ENCODE measurements around the gene KIF25.
"Not testable (repeated sequence)": the region's sequence is repeated elsewhere in the genome, so short reads cannot be mapped to it uniquely, and the experiment has no call there.

KIF25 gene

GRCh38 chr6:167996424-167997199 is 859 bp upstream of the KIF25 start:
- DNase-seq: no peak

- no peak for DNase-seq
Measured at GRCh38 chr6:167998215-167998614, 744 bp downstream of the KIF25 start.

- no peak for DNase-seq
Measured at GRCh38 chr6:168000198-168001028, 2.9 kb downstream of the KIF25 start.

DNA sequence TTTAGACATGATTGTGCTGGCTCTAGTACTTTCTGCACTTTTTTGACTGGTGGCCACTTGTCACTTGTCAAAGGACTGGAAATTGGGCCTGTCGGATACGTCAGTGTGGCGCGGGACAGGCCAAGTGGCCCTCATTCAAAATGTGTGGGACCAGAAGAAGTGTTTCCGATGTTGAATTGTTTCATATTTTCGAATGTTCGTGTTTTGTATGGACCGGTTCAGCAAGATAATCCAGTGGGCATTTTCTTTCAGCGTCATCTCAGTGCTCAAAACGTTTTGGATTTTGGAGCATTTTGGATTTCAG is 3.5 kb downstream of the KIF25 start:
- no peak for DNase-seq

DNA sequence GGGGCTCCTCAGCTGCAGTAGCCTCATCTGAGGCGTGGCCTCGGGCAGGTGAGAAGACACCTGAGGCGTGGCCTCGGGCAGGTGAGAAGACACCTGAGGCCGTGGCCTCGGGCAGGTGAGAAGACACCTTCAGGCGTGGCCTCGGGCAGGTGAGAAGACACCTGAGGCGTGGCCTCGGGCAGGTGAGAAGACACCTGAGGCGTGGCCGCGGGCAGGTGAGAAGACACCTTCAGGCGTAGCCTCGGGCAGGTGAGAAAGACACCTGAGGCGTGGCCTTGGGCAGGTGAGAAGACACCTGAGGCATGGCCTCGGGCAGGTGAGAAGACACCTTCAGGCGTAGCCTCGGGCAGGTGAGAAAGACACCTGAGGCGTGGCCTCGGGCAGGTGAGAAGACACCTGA is 4.0 kb downstream of the KIF25 start:
- not testable (repeated sequence) for DNase-seq

- DNase-seq: no peak
Measured at GRCh38 chr6:168002804-168003203, 5.3 kb downstream of the KIF25 start.

DNA sequence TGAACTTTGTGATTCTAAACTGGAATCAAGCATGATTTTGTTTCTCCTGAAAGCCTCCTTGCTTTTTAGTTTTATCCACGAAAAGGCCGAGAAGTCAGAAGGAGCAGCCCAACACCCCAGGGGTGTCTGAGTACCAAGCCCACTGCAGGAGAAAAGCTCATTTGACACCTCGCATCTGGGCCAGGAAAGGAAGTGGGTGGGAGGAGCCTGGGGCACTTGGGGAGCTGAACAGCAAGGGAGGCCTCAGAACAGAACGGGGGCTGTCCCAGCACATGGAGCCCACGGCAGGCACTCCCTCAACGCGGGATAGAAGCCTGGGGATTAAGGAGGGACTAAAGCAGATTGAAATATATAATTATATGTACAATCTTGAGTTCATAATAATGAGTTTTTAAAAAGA is 6.6 kb downstream of the KIF25 start:
- no peak for DNase-seq

DNA sequence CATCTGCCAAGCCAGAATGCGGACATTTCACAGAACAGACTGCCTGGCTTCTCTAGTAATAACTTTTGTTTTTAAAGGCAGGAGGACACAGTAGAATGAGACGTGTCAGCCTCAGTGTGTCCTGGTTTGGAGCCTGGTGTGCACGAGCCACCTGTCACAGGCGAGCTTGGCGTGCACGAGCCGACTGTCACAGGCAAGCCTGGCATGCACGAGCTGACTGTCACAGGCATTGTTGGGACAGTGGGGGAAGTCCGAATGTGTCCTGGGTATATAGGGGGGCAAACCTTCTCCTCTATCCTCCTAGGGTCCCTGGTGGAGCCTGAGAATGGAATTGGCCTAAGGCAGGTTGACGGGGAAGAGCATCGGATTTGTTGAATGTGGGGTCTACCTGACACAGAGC is 7.5 kb downstream of the KIF25 start:
- DNase-seq: no peak

- no peak for DNase-seq
Measured at GRCh38 chr6:168005796-168006195, 8.3 kb downstream of the KIF25 start.

DNA sequence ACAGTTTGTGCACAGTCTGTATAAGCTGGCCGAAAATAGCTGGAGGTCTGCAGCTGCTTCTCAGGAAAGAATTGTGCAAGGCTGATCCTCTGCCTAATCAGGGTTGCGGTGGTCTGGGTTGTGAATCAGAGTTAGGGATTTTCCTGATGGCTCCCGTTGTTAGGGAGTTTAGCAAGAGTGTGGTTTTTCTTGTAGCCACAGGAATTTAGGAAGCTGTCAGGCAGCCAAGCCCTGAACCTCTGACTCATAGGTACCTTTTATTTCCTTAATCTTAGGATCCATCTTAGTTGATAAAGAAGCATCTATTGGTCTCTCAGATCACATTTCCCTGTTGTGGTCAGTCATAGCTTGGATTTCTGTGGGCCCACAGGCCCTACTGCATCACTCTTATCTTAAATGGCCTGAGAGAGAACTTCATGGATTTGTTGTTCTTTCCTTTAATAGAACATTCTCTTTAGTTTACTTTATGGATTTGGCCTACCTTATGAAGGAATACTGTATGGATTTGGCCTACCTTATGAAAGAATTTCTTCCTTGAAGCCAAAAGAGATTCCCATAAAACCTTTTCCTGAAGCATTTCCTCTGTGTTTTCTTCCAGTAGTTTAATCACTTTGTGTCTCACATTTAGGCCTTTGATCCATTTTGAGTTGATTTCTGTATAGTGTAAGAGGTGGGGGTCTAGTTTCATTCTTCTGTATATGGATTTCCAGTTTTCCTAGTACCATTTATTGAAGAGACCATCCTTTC is 10.3 kb downstream of the KIF25 start:
- DNase-seq: no peak

DNA sequence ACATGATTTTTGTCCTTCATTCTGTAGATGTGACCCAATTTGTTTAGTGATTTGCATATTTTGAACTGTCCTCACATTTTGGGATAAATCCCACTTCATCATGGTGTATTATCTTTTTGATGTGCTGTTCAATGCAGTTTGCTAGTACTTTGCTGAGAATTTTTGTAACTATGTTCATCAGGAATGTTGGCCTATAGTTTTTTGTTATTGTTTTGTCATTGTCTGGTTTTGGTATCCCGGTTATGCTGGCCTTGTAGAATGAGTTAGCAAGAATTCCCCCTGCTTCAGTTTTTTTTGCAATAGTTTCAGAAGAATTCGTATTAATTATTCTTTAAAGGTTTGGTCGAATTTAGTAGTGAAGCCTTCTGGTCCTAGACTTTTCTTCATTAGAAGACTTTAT is 11.9 kb downstream of the KIF25 start:
- DNase-seq: no peak

GRCh38 chr6:168011291-168011690 is 13.8 kb downstream of the KIF25 start:
- no peak for DNase-seq

DNA sequence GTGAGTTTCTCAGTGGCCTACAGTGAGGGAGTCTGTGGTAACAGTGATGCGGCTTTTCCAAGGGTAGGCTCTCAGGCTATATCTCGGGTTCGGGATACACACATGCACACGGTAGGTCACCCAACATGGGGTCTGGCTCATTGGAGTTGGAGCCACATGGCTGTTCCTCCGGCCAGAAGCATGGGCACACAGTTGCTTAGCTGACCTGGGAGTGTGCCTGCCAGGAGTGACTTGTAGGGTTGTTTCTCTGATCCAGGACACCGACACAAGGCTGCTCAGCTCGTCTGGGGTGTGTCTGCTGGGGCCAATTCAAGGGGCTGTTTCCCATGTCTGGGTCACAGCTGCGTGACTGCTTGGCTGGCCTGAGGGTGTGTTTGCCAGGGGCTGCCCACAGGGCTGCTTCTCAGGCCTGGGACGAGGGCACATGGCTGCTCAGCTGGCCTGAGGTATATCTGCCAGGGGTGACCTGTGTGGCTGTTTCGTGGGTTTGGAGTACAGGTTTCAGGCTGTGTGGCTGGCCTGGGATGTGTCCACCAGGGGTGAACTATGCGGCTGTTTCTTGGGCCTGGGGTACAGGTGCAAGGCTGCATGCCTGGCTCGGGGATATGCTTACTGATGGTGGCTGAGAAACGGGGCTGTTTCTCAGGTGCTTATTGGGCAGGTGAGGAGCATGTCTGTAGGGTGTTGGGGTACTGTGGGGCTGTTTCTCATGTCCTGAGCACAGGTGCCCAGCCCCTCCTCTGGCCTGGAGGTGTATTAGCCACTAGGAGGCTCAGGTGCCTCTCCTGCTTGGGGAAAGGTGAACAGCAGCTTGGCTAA is 15.2 kb downstream of the KIF25 start:
- DNase-seq: no peak

- no peak for DNase-seq
Measured at GRCh38 chr6:168013250-168013915, 15.9 kb downstream of the KIF25 start.

DNA sequence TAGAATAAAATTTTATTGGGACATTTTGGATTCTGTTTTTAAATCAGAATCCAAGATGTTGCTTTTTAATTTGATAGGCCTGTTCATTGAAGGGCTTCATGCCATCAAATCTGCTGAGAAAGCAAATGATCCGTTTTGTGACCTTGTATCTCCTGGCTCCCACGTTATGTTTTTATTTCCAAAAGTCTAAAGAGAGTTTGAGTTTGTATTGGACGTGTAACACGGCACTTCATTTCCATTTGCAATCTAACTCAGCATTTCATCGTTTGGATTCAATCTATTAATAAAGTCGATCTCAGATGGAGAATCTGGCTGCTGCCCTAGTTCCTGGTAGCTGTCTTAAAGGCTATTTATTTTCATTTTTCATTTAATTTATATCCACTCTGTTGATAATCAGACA is 17.0 kb downstream of the KIF25 start:
- DNase-seq: no peak

DNA sequence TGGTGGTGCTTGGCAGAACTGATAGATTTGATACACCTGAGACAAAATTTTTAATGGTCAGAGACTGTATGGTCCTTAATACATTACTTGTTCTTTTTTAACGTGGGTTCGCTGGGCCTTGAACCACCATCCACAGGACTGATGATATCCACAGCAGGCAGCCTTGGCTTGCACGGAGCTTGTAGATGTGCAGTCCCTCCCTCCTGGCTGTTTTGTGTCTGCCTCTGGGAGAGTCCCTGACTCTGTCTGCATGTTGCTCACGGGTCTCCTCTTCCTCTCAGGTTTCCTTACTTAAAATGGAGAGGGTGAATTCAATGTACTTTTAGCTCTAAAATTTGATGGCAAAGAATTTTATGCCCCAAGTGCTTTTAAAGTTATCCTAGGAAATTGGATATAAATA is 17.5 kb downstream of the KIF25 start:
- DNase-seq: no peak

GRCh38 chr6:168015482-168016175 is 18.2 kb downstream of the KIF25 start:
- DNase-seq: no peak

DNA sequence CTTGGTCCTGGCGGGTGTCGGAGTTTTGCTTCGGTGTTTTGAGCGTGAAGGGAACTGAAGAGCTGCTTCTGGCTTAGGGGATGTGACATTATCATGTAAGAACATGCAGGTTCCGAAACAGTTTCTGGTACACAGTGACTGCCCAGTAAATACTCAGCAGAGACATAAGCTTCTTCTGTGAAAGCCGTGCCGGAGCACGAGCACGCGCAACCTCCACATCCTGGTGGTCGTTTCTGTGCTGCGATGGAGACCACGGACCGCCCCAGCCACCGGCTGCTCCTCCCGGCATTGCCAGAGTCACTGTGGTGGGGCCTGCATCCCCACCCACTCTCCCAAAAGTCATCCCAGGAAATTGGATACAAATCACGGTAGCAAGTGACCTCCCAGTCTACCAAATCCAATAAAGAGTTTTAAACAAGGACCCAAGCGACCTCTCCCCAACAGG is 18.7 kb downstream of the KIF25 start:
- DNase-seq: no peak

DNA sequence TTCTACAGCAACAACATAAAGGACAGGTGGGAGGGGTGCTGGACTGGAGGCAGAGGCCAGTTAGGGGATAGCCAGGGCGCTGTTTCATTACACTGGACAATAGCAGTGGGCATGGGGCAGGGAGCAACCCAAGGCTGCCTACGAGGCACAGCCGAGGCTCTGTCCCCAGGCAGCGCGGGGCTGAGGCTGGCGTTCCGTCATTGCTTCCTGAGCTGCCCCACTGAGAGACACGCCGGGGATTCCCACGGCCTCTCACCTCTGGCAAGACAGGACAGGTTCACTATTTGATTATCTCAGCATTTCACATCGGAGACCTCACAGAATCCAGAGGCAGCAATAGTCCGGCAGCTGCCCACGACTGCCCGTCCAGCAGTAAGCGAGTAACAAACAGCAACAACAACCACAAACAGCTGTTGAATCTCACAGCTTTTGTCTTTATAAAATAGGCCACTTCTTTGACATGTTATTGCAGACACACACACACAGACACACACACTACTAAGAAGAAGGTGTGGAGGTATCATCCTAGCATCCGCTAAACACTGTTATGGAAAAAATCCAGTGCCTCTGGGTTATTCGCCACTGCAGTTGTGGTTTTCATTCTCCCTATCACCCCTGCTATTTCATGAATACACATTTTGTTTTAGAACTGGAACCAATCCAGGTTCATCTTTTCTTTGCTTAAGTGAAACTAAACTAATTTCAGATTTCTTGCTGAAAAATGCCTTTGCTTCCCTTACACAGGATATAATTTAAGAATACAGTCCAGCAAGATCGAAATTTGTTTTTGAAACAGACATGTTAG is 19.5 kb downstream of the KIF25 start:
- no peak for DNase-seq

- no peak for DNase-seq
Measured at GRCh38 chr6:168017629-168018028, 20.2 kb downstream of the KIF25 start.

- DNase-seq: no peak
Measured at GRCh38 chr6:168018664-168019063, 21.2 kb downstream of the KIF25 start.

All from NCI-H1694 (cell line).